HCT116 (cell line): ENCODE results near the gene SAMD13. TPM values are rescaled to one million over a fixed set of nuclear protein-coding genes. Genes with fewer than 3 reads are reported as not detected.

Experiments used
- ATAC-seq: fragments of 200-7000 bp; cut with Tn5 transposase; 2 replicates; pipeline ENCODE4 v1.9.1; 2020; ENCODE audit warnings: mild to moderate bottlenecking, moderate library complexity
- Bru-seq: library from RNA; stranded (reverse); fragments of 400-500 nt; gene quantifications from one replicate; lab custom pipeline; 2021; lab: Mats Ljungman, UMichigan
- BruChase-seq, 2 experiments: library from RNA; stranded (reverse); fragments of 400-500 nt; gene quantifications; one replicate each; lab custom pipeline; 2021; lab: Mats Ljungman, UMichigan
- BruUV-seq: library from RNA; stranded (reverse); fragments of 400-500 nt; replicated peaks from 2 replicates; lab custom pipeline; 2021; lab: Mats Ljungman, UMichigan
- CTCF ChIA-PET: fragments of 300-600 bp; sonication (Branson Sonifier 250); formaldehyde crosslinking; loops from one replicate; lab custom pipeline; 2021; ENCODE audit warnings: antibody characterized with exemption; lab: Charles Lee
- POLR2A ChIA-PET: fragments of 300-600, 350-600 bp; sonication (Branson Sonifier 250); formaldehyde crosslinking; loops from one replicate; lab custom pipeline; 2021; ENCODE audit warnings: antibody characterized with exemption; lab: Charles Lee
- RAD21 ChIA-PET, 2 experiments: fragments of 300-600 bp; sonication (Branson Sonifier 250); formaldehyde crosslinking; loops; one replicate each; lab custom pipeline; 2023; ENCODE audit warnings: low total read pairs in 2 of 2; ENCODE audit not compliant: uncharacterized antibody in 2 of 2, unreplicated experiment in 2 of 2, low non-redundant PET in 1 of 2; lab: Charles Lee
- DNase-seq: peaks from one replicate; pipeline ENCODE4 v3.0.0-alpha.2; 2010; ENCODE audit warnings: low read depth, low spot score
- H2AFZ ChIP-seq: fragments of 200-600 bp; shearing (Covaris generic), sonication (generic); 2 replicates; pipeline ENCODE4 v1.6.1; 2017; ENCODE audit warnings: low read depth, mixed run types, mixed read lengths, antibody characterized with exemption, low read length; ENCODE audit not compliant: poor library complexity, severe bottlenecking
- H3K27ac ChIP-seq: 2 replicates; pipeline ENCODE4 v1.5.1; 2012; ENCODE audit warnings: low read depth, low read length
- H3K27me3 ChIP-seq: fragments of 200-600 bp; sonication (generic); 2 replicates; pipeline ENCODE4 v1.6.1; 2016; ENCODE audit warnings: mixed run types, low read length, mixed read lengths; ENCODE audit not compliant: insufficient read depth
- H3K36me3 ChIP-seq, 2 experiments: fragments of 200-500 bp in 1 of 2; fragments of 200-600 bp in 1 of 2; sonication (Bioruptor generic) in 1 of 2; sonication (generic) in 1 of 2; 2 replicates each; pipeline versions ENCODE4 v1.5.1 to v1.6.1; 2014 to 2016; ENCODE audit warnings: low read length in 2 of 2, inconsistent platforms in 1 of 2, mixed read lengths in 1 of 2, mixed run types in 1 of 2; ENCODE audit not compliant: insufficient read depth in 2 of 2, control insufficient read depth in 1 of 2
- H3K4me1 ChIP-seq, 2 experiments: fragments of 200-600 bp in 1 of 2; sonication (generic) in 1 of 2; 2 replicates each; pipeline versions ENCODE4 v1.5.1 to v1.6.1; 2012 to 2017; ENCODE audit warnings: low read length in 2 of 2, inconsistent platforms in 1 of 2, mild to moderate bottlenecking in 1 of 2, mixed read lengths in 1 of 2, mixed run types in 1 of 2, moderate library complexity in 1 of 2; ENCODE audit not compliant: insufficient read depth in 2 of 2, control insufficient read depth in 1 of 2
- H3K4me2 ChIP-seq: fragments of 200-600 bp; sonication (generic); 2 replicates; pipeline ENCODE4 v1.6.1; 2017; ENCODE audit warnings: mixed run types, low read length, mixed read lengths
- H3K4me3 ChIP-seq, 2 experiments: fragments of 200-600 bp in 1 of 2; sonication (generic) in 1 of 2; replicated peaks in 1 of 2; 2 replicates each; pipeline ENCODE4 v1.5.1; 2011 to 2016; ENCODE audit warnings: low read length in 2 of 2, control low read depth in 1 of 2, low read depth in 1 of 2, mild to moderate bottlenecking in 1 of 2, mixed read lengths in 1 of 2, mixed run types in 1 of 2
- H3K79me2 ChIP-seq: fragments of 200-600 bp; sonication (generic); 2 replicates; pipeline ENCODE4 v1.6.1; 2017; ENCODE audit warnings: mild to moderate bottlenecking, mixed run types, low read length, moderate library complexity, mixed read lengths; ENCODE audit not compliant: insufficient read depth
- H3K9ac ChIP-seq: fragments of 200-600 bp; sonication (generic); 2 replicates; pipeline ENCODE4 v1.6.1; 2016; ENCODE audit warnings: low read length, mixed read lengths
- H3K9me2 ChIP-seq: fragments of 200-600 bp; sonication (generic), shearing (Covaris generic); 2 replicates; pipeline ENCODE4 v1.6.1; 2017; ENCODE audit warnings: mixed run types, mild to moderate bottlenecking, moderate library complexity; ENCODE audit not compliant: insufficient read depth
- H3K9me3 ChIP-seq, 2 experiments: fragments of 200-500 bp in 1 of 2; fragments of 200-600 bp in 1 of 2; sonication (Bioruptor generic) in 1 of 2; sonication (generic) in 1 of 2; 2 replicates each; pipeline ENCODE4 v1.6.1; 2014 to 2017; ENCODE audit warnings: low read length in 2 of 2, mixed read lengths in 2 of 2, inconsistent platforms in 1 of 2, low read depth in 1 of 2, mild to moderate bottlenecking in 1 of 2, mixed run types in 1 of 2, moderate library complexity in 1 of 2; ENCODE audit not compliant: control insufficient read depth in 1 of 2, insufficient read depth in 1 of 2
- H4K20me1 ChIP-seq: fragments of 200-600 bp; sonication (generic), shearing (Covaris generic); 2 replicates; pipeline ENCODE4 v1.6.1; 2017; ENCODE audit warnings: mixed run types, mild to moderate bottlenecking, moderate library complexity; ENCODE audit not compliant: insufficient read depth
- ATF3 ChIP-seq: IDR thresholded peaks from 2 replicates; pipeline ENCODE4 v1.6.1; 2012
- CEBPB ChIP-seq: IDR thresholded peaks from 2 replicates; pipeline ENCODE4 v1.6.1; 2012; ENCODE audit warnings: low read depth
- CTCF ChIP-seq, 3 experiments: fragments of 200-600 bp in 1 of 3; sonication (generic) in 1 of 3; IDR thresholded peaks in 2 of 3; conservative IDR thresholded peaks in 1 of 3; 2 replicates each; pipeline ENCODE4 v1.5.1; 2012 to 2017; ENCODE audit warnings: low read depth in 2 of 3, low read length in 2 of 3, antibody characterized with exemption in 1 of 3, borderline replicate concordance in 1 of 3, control low read depth in 1 of 3, mild to moderate bottlenecking in 1 of 3, mixed read lengths in 1 of 3, mixed run types in 1 of 3, moderate library complexity in 1 of 3; ENCODE audit not compliant: insufficient read depth in 1 of 3
- EGR1 ChIP-seq: IDR thresholded peaks from 2 replicates; pipeline ENCODE4 v1.6.1; 2012; ENCODE audit warnings: low read depth
- ELF1 ChIP-seq: IDR thresholded peaks from 2 replicates; pipeline ENCODE4 v1.6.1; 2012; ENCODE audit warnings: low read depth, borderline replicate concordance
- EZH2 ChIP-seq: fragments of 200-600 bp; sonication (generic); IDR thresholded peaks from 2 replicates; pipeline ENCODE4 v1.6.1; 2017; ENCODE audit warnings: antibody characterized with exemption, mixed run types
- MAX ChIP-seq: IDR thresholded peaks from 2 replicates; pipeline ENCODE4 v1.6.1; 2012
- POLR2A ChIP-seq: IDR thresholded peaks from 2 replicates; pipeline ENCODE4 v1.7.0; 2011; ENCODE audit warnings: borderline replicate concordance; ENCODE audit not compliant: insufficient read depth, insufficient read length; ENCODE audit errors: extremely low read depth
- REST ChIP-seq: IDR thresholded peaks from 2 replicates; pipeline ENCODE4 v1.6.1; 2012; ENCODE audit warnings: low read depth
- SIN3A ChIP-seq: IDR thresholded peaks from 2 replicates; pipeline ENCODE4 v1.6.1; 2012; ENCODE audit warnings: low read depth
- SP1 ChIP-seq: IDR thresholded peaks from 2 replicates; pipeline ENCODE4 v1.6.1; 2012; ENCODE audit warnings: low read depth
- SRF ChIP-seq: IDR thresholded peaks from 2 replicates; pipeline ENCODE4 v1.6.1; 2012; ENCODE audit warnings: low read depth
- YY1 ChIP-seq: IDR thresholded peaks from 2 replicates; pipeline ENCODE4 v1.6.1; 2011; ENCODE audit warnings: low read length, low read depth, moderate library complexity, mild to moderate bottlenecking; ENCODE audit not compliant: insufficient replicate concordance; ENCODE audit errors: extremely low read depth
- ZNF274 ChIP-seq: fragments of 200-500 bp; sonication (Bioruptor generic); IDR thresholded peaks from 2 replicates; pipeline ENCODE4 v1.6.1; 2014; ENCODE audit warnings: mild to moderate bottlenecking, low read depth, low read length, inconsistent platforms
- intact Hi-C: fragments of 100-400 bp; cut with micrococcal nuclease; formaldehyde crosslinking; loops from 2 replicates; pipeline ENCODE4 v1.10.0; 2022
- long read RNA-seq: library from polyadenylated mRNA; unstranded; transcript quantifications from one replicate; pipeline ENCODE4 v2.0.0, GENCODE V29; 2021; ENCODE audit not compliant: unreplicated experiment
- polyA plus RNA-seq: library from polyadenylated mRNA; unstranded; fragments of >200 nt; gene quantifications from 2 replicates; pipeline ENCODE4 v1.2.1, GENCODE V29; 2012; ENCODE audit warnings: missing spikeins
- total RNA-seq: library from RNA; stranded (reverse); gene quantifications from one replicate; pipeline ENCODE4 v1.2.1, GENCODE V29; 2021; ENCODE audit not compliant: unreplicated experiment
- TF ChIP-seq, protein P1 (sequence below): IDR thresholded peaks from 2 replicates; pipeline ENCODE4 v1.6.1; 2011; ENCODE audit warnings: mild to moderate bottlenecking, low read length, moderate library complexity; ENCODE audit not compliant: insufficient replicate concordance; ENCODE audit errors: extremely low read depth

The SAMD13 gene
- total RNA-seq (14.9 TPM), Bru-seq, nascent RNA (percentile 84 among the genes with signal in this experiment), BruChase-seq, experiment 1, labeled RNA remaining after a 6-hour chase (percentile 50 among the genes with signal in this experiment), BruChase-seq, experiment 2, labeled RNA remaining after a 2-hour chase (percentile 61 among the genes with signal in this experiment)
- 4.8 and 7.6 TPM in 2 replicates for polyA plus RNA-seq
- long read RNA-seq, partial matches to known transcripts: 1 of 13 reads
- long read RNA-seq, other reads (novel, unspliced or antisense): 4 of 13 reads

GRCh38 chr1:84301004-84301784, at the start of gene SAMD13:
Gene SAMD13 (plus strand): TSS chr1:84301708. CDS start chr1:84303235, 1,527 bp downstream.
- ChIA-PET RAD21 (interaction anchor here in 1 of 2 experiments (1.2 kb wide), 1 partner anchor 47 kb away, joined by 3 read pairs; no protein-coding TSS in a partner anchor), POLR2A (interaction anchor here (0.7 to 2.4 kb wide), 4 partner anchors 48 to 157 kb away, joined by 3 to 9 read pairs (median 6); partner anchors contain the start of gene PRKACB), CTCF (interaction anchor here (1.0 kb wide), 1 partner anchor 157 kb away, joined by 3 read pairs; the partner anchor contains the start of gene PRKACB)
- Histone ChIP-seq H3K36me3 (peaks cover 0 to 5% of the 10 kb centered on the region in 2 experiments; a peak in 1 of 4 replicates), H3K79me2 (peaks cover 29% of the 10 kb centered on the region), H3K9me2 (no peaks in the 10 kb centered on the region), H3K4me1 (peaks cover 53 to 77% of the 10 kb centered on the region in 2 experiments), H4K20me1 (no peaks in the 10 kb centered on the region), H3K9ac (peak within 1 kb of the TSS; percentile 89), H3K27ac (peak within 1 kb of the TSS; percentile 93), H3K27me3 (no peaks in the 10 kb centered on the region), H3K9me3 (peaks cover 0 to 5% of the 10 kb centered on the region in 2 experiments; a peak in 1 of 4 replicates), H2AFZ (peak within 1 kb of the TSS; percentile 51), H3K4me2 (peak within 1 kb of the TSS; percentile 92), H3K4me3 (peak within 1 kb of the TSS; percentile 36 to 56)
- no TSS peak for BruUV-seq
- ATAC-seq (no peak), DNase-seq (peak; percentile 79)
- intact Hi-C loops: loop anchor here (5.0 kb wide), 1 partner anchor 159 kb away; the partner anchor contains the start of gene PRKACB
- TF ChIP-seq SP1: peak; percentile 63
- 0 out of 2 replicates have a peak, but pooled peaks have one; percentile 10 for TF ChIP-seq EGR1
- TF ChIP-seq SIN3A: peak; percentile 26; the same call in 1 of the 2 replicates
- TF ChIP-seq REST: no peak
- no peak; the same call in 1 of the 2 replicates for TF ChIP-seq ELF1
- TF ChIP-seq ZNF274: no peak
- TF ChIP-seq, protein P1, sequence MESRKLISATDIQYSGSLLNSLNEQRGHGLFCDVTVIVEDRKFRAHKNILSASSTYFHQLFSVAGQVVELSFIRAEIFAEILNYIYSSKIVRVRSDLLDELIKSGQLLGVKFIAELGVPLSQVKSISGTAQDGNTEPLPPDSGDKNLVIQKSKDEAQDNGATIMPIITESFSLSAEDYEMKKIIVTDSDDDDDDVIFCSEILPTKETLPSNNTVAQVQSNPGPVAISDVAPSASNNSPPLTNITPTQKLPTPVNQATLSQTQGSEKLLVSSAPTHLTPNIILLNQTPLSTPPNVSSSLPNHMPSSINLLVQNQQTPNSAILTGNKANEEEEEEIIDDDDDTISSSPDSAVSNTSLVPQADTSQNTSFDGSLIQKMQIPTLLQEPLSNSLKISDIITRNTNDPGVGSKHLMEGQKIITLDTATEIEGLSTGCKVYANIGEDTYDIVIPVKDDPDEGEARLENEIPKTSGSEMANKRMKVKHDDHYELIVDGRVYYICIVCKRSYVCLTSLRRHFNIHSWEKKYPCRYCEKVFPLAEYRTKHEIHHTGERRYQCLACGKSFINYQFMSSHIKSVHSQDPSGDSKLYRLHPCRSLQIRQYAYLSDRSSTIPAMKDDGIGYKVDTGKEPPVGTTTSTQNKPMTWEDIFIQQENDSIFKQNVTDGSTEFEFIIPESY: no peak
- TF ChIP-seq YY1: peak; percentile 91
- no peak; the same call in 1 of the 2 replicates for TF ChIP-seq CEBPB
- TF ChIP-seq SRF: no peak
- TF ChIP-seq CTCF (IDR thresholded peaks at IDR 0.05 in 2 of 3, conservative IDR thresholded peaks at IDR 0.05 in 1 of 3; ENCODE audit: borderline replicate concordance in 1 of 3, insufficient read depth in 1 of 3, low read depth in 2 of 3, low read length in 2 of 3): no peak
- no peak for TF ChIP-seq EZH2
- no peak for TF ChIP-seq POLR2A
- no peak for TF ChIP-seq ATF3
- TF ChIP-seq MAX: peak; percentile 81
